Spleen (tissue), 3 donors: ENCODE measurements around the gene ASPG.

Experiments
- POLR2A ChIP-seq, 3 donors: fragments of 450-650 bp; IDR thresholded peaks; one replicate each; pipeline ENCODE4 v1.5.1; 2017; ENCODE audit warnings: antibody characterized with exemption in 3 of 3, mild to moderate bottlenecking in 1 of 3
- POLR2AphosphoS5 ChIP-seq, 3 donors: sonication (generic); formaldehyde crosslinking; IDR thresholded peaks; one replicate each; pipeline ENCODE4 v1.5.1; 2017; ENCODE audit warnings: antibody characterized with exemption in 3 of 3

- no peak for TF ChIP-seq POLR2AphosphoS5 (IDR thresholded peaks at IDR 0.05)
- no peak for TF ChIP-seq POLR2A (IDR thresholded peaks at IDR 0.05)
Observed at GRCh38 chr14:104120281-104120741, 34.8 kb downstream of the ASPG start.
